Transverse colon (tissue), 4 donors: ENCODE measurements around the gene DAW1.

ENCODE experiments used
- CTCF ChIP-seq, 5 experiments: fragments of 200-600 bp in 3 of 5; fragments of 450-650 bp in 2 of 5; sonication (generic) in 3 of 5; IDR thresholded peaks; 1 replicate in 2 of 5; 2 replicates in 3 of 5; pipeline ENCODE4 v1.5.1; 2016 to 2017; ENCODE audit warnings: antibody characterized with exemption in 5 of 5, inconsistent platforms in 3 of 5, mild to moderate bottlenecking in 2 of 5, moderate library complexity in 1 of 5
- POLR2A ChIP-seq: fragments of 450-650 bp; IDR thresholded peaks from one replicate; pipeline ENCODE4 v1.6.1; 2016; ENCODE audit warnings: antibody characterized with exemption, mild to moderate bottlenecking, moderate library complexity
- POLR2AphosphoS5 ChIP-seq, 3 donors: sonication (generic); formaldehyde crosslinking; IDR thresholded peaks; one replicate each; pipeline ENCODE4 v1.6.1; 2016; ENCODE audit warnings: antibody characterized with exemption in 3 of 3

DNA sequence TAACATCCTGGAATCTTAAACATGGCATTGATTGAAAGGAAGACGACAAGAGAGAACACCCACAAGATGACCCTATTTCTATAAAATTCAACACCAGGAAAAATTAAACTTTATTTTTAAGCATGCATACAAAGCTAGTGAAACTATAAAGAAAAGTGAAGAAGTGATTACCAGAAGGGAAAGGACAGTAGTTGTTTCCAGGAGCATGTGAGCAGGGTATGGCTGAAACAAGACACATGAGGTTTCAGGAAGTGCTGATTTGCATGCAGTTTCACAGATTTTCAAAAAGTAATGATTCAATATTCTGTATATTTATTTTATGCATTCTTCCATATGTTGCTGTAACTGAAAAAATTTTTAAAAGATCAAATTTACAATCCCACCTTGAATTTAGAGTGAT, 24.6 kb upstream of the DAW1 start:
- TF ChIP-seq CTCF (IDR thresholded peaks at IDR 0.05) = no peak
- no peak for TF ChIP-seq POLR2AphosphoS5 (IDR thresholded peaks at IDR 0.05)
- TF ChIP-seq POLR2A = no peak
